Panc1 (cell line): ENCODE data around the gene CHRD.

Experiments used
- REST ChIP-seq, 2 experiments: IDR thresholded peaks; 2 replicates each; pipeline ENCODE4 v1.6.1; 2011 to 2012; ENCODE audit warnings: low read depth in 2 of 2, control low read depth in 1 of 2, low read length in 1 of 2, mild to moderate bottlenecking in 1 of 2, moderate library complexity in 1 of 2; ENCODE audit not compliant: insufficient read depth in 1 of 2
- TF ChIP-seq, protein P1 (sequence below): fragments of 450-650 bp; IDR thresholded peaks from 2 replicates; pipeline ENCODE4 v1.5.1; 2017; ENCODE audit warnings: mild to moderate bottlenecking

GRCh38 chr3:184419171-184419570 lies 39.3 kb downstream of the CHRD start:
- no peak for TF ChIP-seq REST (IDR thresholded peaks at IDR 0.05; ENCODE audit: insufficient read depth in 1 of 2, low read depth in 2 of 2, low read length in 1 of 2)
- TF ChIP-seq, protein P1, sequence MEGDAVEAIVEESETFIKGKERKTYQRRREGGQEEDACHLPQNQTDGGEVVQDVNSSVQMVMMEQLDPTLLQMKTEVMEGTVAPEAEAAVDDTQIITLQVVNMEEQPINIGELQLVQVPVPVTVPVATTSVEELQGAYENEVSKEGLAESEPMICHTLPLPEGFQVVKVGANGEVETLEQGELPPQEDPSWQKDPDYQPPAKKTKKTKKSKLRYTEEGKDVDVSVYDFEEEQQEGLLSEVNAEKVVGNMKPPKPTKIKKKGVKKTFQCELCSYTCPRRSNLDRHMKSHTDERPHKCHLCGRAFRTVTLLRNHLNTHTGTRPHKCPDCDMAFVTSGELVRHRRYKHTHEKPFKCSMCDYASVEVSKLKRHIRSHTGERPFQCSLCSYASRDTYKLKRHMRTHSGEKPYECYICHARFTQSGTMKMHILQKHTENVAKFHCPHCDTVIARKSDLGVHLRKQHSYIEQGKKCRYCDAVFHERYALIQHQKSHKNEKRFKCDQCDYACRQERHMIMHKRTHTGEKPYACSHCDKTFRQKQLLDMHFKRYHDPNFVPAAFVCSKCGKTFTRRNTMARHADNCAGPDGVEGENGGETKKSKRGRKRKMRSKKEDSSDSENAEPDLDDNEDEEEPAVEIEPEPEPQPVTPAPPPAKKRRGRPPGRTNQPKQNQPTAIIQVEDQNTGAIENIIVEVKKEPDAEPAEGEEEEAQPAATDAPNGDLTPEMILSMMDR = no peak
